Measurements from ENCODE around the gene SUPT3H. TPM values are rescaled to one million over a fixed set of nuclear protein-coding genes. Genes with fewer than 3 reads are reported as not detected.

Gene SUPT3H
- polyA plus RNA-seq, 3 donors, result 2.4 to 3.5 (median 2.5) TPM

GRCh38 chr6:45078432-45078831, 299.3 kb downstream of the SUPT3H start:
- no peak overlapping the region for H3K9ac ChIP-seq (ENCODE audit: insufficient read depth, low read length, poor library complexity, severe bottlenecking)
- H3K79me2 ChIP-seq (ENCODE audit: insufficient read depth, low read length), result no peaks in the 10 kb centered on the region
- no peaks in the 10 kb centered on the region for H3K27me3 ChIP-seq (ENCODE audit: control insufficient read depth in 2 of 2, insufficient read depth in 2 of 2, low read length in 2 of 2)
- no peak overlapping the region for H2AFZ ChIP-seq (ENCODE audit: insufficient read depth, low read depth, low read length, poor library complexity, severe bottlenecking)
- H3K4me2 ChIP-seq (replicated peaks; ENCODE audit: extremely low read depth, low read length, poor library complexity, severe bottlenecking), result no peak overlapping the region
- peaks cover 0 to 3% of the 10 kb centered on the region in 2 donors for H3K36me3 Mint-ChIP-seq
- no peak overlapping the region for H3K4me3 ChIP-seq (replicated peaks in 1 of 3; ENCODE audit: low read depth in 2 of 3, low read length in 3 of 3)
- H3K9me3 Mint-ChIP-seq, result peaks cover 4 to 25% (median 18%) of the 10 kb centered on the region in 7 donors
- intact Hi-C loops (cut with micrococcal nuclease), result no loop called here
- no peak for TF ChIP-seq CTCF (IDR thresholded peaks at IDR 0.05)
- WGBS (ENCODE audit: insufficient coverage), result no CpG with 5 or more reads among the region's 3 CpGs
- no peak for DNase-seq
- no peaks in the 10 kb centered on the region for H3K27me3 Mint-ChIP-seq (ENCODE audit: low read depth in 3 of 3)
- H3K27ac Mint-ChIP-seq, result no peak overlapping the region
- no peak overlapping the region for H3K4me3 Mint-ChIP-seq
- H3K4me1 Mint-ChIP-seq, result peaks cover 6% of the 10 kb centered on the region
- peaks cover 0 to 5% of the 10 kb centered on the region in 2 donors for H3K4me1 ChIP-seq (ENCODE audit: control insufficient read depth in 1 of 2, insufficient read depth in 2 of 2, low read length in 2 of 2)
- H4K20me1 ChIP-seq (ENCODE audit: insufficient read depth, low read length), result no peaks in the 10 kb centered on the region
- no peak overlapping the region for H3K27ac ChIP-seq (ENCODE audit: low read depth in 1 of 2, low read length in 2 of 2)
- H3K36me3 ChIP-seq (replicated peaks in 1 of 2; ENCODE audit: control insufficient read depth in 1 of 2, insufficient read depth in 2 of 2, low read length in 2 of 2), result no peaks in the 10 kb centered on the region
- H3K9me3 ChIP-seq (replicated peaks in 1 of 2; ENCODE audit: control insufficient read depth in 1 of 2, insufficient read depth in 1 of 2, low read length in 2 of 2), result peaks cover 6 to 12% of the 10 kb centered on the region in 2 donors

GRCh38 chr6:45076217-45076930, 301.4 kb downstream of the SUPT3H start:
- intact Hi-C loops (cut with micrococcal nuclease), result no loop called here
- no peaks in the 10 kb centered on the region for H3K27me3 Mint-ChIP-seq (ENCODE audit: low read depth in 3 of 3)

More at GRCh38 chr6:45076217-45076930, 301.4 kb downstream of the SUPT3H start:
- Histone ChIP-seq H3K9ac (ENCODE audit: insufficient read depth, low read length, poor library complexity, severe bottlenecking) (no peak overlapping the region), H3K36me3 (replicated peaks in 1 of 2; ENCODE audit: control insufficient read depth in 1 of 2, insufficient read depth in 2 of 2, low read length in 2 of 2) (no peaks in the 10 kb centered on the region), H3K27ac (ENCODE audit: low read depth in 1 of 2, low read length in 2 of 2) (no peak overlapping the region), H3K79me2 (ENCODE audit: insufficient read depth, low read length) (no peaks in the 10 kb centered on the region), H3K4me2 (replicated peaks; ENCODE audit: extremely low read depth, low read length, poor library complexity, severe bottlenecking) (no peak overlapping the region), H2AFZ (ENCODE audit: insufficient read depth, low read depth, low read length, poor library complexity, severe bottlenecking) (no peak overlapping the region), H4K20me1 (ENCODE audit: insufficient read depth, low read length) (no peaks in the 10 kb centered on the region), H3K27me3 (ENCODE audit: control insufficient read depth in 2 of 2, insufficient read depth in 2 of 2, low read length in 2 of 2) (no peaks in the 10 kb centered on the region), H3K4me1 (ENCODE audit: control insufficient read depth in 1 of 2, insufficient read depth in 2 of 2, low read length in 2 of 2) (peaks cover 2 to 12% of the 10 kb centered on the region in 2 donors), H3K4me3 (replicated peaks in 1 of 3; ENCODE audit: low read depth in 2 of 3, low read length in 3 of 3) (no peak overlapping the region), H3K9me3 (replicated peaks in 1 of 2; ENCODE audit: control insufficient read depth in 1 of 2, insufficient read depth in 1 of 2, low read length in 2 of 2) (peaks cover 6 to 12% of the 10 kb centered on the region in 2 donors)
- H3K27ac Mint-ChIP-seq, result no peak overlapping the region
- peaks cover 0 to 3% of the 10 kb centered on the region in 2 donors for H3K36me3 Mint-ChIP-seq
- H3K4me1 Mint-ChIP-seq, result peaks cover 13% of the 10 kb centered on the region
- no peak overlapping the region for H3K4me3 Mint-ChIP-seq
- peaks cover 4 to 25% (median 18%) of the 10 kb centered on the region in 7 donors for H3K9me3 Mint-ChIP-seq
- no peak for DNase-seq
- no peak for TF ChIP-seq CTCF (IDR thresholded peaks at IDR 0.05)
- 100% methylated on average over 1 of the region's 2 CpGs for WGBS (ENCODE audit: insufficient coverage)
